ENCODE results near the gene C2CD4C.

DNA sequence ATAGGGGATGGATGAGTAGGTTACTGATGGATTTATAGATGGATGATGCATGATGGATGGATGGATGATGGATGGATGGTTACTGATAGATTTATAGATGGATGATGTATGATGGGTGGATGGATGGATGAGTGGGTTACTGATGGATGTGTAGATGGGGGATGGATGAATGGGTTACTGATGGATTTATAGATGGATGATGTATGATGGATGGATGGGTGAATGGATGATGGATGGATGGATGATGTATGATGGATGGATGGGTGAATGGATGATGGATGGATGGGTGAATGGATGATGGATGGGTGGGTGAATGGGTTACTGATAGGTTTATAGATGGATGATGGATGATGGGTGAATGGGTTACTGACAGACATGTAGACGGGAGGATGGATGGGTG, 6.3 kb upstream of the C2CD4C start:
- TF ChIP-seq, protein P1, sequence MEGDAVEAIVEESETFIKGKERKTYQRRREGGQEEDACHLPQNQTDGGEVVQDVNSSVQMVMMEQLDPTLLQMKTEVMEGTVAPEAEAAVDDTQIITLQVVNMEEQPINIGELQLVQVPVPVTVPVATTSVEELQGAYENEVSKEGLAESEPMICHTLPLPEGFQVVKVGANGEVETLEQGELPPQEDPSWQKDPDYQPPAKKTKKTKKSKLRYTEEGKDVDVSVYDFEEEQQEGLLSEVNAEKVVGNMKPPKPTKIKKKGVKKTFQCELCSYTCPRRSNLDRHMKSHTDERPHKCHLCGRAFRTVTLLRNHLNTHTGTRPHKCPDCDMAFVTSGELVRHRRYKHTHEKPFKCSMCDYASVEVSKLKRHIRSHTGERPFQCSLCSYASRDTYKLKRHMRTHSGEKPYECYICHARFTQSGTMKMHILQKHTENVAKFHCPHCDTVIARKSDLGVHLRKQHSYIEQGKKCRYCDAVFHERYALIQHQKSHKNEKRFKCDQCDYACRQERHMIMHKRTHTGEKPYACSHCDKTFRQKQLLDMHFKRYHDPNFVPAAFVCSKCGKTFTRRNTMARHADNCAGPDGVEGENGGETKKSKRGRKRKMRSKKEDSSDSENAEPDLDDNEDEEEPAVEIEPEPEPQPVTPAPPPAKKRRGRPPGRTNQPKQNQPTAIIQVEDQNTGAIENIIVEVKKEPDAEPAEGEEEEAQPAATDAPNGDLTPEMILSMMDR (IDR thresholded peaks at IDR 0.05; ENCODE audit: poor library complexity, severe bottlenecking), result no peak
- TF ChIP-seq EZH2 (IDR thresholded peaks at IDR 0.05; ENCODE audit: borderline replicate concordance, insufficient read depth, low read length, poor library complexity, severe bottlenecking), result no peak
- TF ChIP-seq, protein P2, sequence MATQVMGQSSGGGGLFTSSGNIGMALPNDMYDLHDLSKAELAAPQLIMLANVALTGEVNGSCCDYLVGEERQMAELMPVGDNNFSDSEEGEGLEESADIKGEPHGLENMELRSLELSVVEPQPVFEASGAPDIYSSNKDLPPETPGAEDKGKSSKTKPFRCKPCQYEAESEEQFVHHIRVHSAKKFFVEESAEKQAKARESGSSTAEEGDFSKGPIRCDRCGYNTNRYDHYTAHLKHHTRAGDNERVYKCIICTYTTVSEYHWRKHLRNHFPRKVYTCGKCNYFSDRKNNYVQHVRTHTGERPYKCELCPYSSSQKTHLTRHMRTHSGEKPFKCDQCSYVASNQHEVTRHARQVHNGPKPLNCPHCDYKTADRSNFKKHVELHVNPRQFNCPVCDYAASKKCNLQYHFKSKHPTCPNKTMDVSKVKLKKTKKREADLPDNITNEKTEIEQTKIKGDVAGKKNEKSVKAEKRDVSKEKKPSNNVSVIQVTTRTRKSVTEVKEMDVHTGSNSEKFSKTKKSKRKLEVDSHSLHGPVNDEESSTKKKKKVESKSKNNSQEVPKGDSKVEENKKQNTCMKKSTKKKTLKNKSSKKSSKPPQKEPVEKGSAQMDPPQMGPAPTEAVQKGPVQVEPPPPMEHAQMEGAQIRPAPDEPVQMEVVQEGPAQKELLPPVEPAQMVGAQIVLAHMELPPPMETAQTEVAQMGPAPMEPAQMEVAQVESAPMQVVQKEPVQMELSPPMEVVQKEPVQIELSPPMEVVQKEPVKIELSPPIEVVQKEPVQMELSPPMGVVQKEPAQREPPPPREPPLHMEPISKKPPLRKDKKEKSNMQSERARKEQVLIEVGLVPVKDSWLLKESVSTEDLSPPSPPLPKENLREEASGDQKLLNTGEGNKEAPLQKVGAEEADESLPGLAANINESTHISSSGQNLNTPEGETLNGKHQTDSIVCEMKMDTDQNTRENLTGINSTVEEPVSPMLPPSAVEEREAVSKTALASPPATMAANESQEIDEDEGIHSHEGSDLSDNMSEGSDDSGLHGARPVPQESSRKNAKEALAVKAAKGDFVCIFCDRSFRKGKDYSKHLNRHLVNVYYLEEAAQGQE (IDR thresholded peaks at IDR 0.05; ENCODE audit: borderline replicate concordance), result no peak
- TF ChIP-seq SMC3 (conservative IDR thresholded peaks at IDR 0.05; ENCODE audit: poor library complexity), result no peak
- TF ChIP-seq RAD21 (conservative IDR thresholded peaks at IDR 0.05), result no peak

Data from neural cell (in vitro differentiated cells).